ENCODE measurements around the gene ARF4.

Gene ARF4

DNA sequence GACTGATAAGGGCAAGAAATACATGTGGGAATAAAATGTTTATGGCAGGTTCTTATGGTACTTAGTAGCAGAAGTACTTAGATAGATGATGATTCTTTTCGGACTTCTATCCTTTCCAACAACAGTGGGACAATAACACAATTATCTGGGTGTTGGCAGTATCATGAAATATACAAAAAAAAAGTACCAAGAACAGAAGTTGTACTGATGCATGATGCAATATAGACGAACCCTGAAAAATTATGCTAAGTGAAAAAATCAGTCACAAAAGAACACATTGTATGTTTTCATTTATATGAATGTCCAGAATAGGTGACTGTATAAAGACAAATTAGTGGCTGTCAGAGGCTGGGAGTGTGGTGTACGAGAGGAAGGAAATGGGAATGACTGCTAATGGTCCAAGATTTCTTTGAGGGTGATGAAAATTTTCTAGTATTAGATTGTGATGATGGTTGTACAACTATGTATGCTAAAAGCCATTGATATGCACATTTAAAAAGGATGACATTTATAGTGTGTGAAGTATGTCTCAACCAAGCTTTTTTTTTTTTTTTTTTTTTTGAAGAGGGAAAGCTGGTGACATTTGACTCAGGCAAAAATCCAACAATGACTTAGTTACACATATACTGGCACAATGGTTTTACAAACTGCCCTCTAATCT, 21.0 kb downstream of the ARF4 start:
- DNase-seq: no peak

DNA sequence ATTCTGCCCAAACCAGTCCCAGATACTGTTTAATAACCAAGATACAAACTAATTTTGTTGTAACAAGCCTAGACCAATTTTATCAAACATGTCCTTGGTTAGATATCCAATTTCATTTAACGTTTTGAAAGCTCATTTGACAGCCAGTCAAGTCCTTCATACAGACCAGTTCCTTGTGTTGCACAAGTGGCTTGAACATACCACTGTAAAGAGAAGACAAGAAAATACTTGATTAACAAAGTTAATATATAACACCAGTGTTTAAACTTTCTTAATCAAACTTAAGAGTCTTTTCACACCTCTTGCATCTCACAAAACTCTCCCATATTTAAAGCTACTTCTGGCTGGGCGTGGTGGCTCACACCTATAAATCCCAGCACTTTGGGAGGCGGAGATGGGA, 25.0 kb downstream of the ARF4 start:
- DNase-seq: no peak

DNA sequence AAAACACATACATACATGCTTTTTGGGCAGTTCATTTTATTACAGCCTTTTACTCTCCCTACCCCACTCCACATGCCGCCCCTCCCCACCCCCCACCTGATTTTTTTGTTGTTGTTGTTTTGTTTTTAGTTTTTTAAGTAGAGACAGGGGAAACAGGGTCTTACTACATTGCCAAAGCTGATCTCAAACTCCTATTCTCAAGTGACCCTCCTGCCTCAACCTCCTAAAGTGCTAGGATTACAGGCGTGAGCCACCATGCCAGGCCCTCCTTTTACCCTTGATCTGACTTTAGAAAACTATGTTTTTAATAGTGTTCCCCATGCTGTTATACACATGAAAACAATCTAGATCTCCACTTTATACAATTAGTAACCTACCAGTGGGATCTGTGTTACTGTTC, 26.3 kb downstream of the ARF4 start:
- no peak for DNase-seq

DNA sequence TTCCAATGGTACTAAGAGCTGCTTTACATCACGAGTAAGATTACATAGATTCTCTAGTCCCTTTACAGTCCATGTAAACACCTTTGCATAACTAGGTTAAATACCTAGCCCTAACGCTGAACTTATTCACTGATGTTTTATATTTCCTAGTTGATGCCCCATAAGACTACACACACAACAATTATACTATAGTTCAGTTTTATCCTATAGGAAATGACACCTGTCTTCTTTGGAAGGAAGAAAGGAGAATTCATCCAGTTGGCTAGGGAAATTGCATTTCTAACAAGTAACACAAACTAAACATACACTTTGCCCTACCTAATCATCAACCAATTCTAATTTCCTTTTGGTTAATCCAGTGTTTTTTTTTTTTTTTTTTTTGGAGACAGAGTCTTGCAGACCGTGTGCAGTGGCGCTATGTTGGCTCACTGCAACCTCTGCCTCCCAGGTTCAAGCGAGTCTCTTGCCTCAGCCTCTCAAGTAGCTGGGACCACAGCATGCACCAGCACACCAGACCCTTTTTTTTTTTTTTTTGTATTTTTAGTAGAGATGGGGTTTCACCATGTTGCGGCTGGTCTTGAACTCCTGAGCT, 27.2 kb downstream of the ARF4 start:
- DNase-seq: no peak

DNA sequence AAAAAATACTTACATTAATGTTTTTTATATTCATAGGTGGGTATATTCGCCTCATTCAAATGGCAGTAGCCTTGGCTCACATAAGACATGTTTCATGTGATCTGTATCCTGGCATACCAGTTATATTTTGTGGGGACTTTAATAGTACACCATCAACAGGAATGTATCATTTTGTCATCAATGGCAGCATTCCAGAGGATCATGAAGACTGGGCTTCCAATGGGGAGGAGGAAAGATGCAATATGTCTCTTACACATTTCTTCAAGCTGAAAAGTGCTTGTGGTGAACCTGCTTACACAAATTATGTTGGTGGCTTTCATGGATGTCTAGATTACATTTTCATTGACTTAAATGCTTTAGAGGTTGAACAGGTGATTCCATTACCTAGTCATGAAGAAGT, 37.6 kb downstream of the ARF4 start:
- DNase-seq: no peak

DNA sequence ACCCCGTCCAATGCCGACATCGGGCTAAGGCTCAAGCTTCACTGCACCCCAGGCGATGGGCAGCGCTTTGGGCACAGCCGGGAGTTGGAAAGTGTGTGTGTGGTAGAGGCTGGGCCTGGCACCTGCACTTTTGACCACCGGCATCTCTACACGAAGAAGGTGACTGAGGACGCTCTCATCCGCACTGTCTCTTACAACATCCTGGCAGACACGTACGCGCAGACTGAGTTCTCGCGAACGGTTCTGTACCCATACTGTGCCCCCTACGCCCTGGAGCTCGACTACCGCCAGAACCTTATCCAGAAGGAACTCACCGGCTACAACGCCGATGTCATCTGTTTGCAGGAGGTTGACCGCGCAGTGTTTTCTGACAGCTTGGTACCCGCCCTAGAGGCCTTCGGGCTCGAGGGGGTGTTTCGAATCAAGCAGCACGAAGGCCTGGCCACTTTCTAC, 40.0 kb downstream of the ARF4 start:
- peak; percentile 58 for DNase-seq

DNA sequence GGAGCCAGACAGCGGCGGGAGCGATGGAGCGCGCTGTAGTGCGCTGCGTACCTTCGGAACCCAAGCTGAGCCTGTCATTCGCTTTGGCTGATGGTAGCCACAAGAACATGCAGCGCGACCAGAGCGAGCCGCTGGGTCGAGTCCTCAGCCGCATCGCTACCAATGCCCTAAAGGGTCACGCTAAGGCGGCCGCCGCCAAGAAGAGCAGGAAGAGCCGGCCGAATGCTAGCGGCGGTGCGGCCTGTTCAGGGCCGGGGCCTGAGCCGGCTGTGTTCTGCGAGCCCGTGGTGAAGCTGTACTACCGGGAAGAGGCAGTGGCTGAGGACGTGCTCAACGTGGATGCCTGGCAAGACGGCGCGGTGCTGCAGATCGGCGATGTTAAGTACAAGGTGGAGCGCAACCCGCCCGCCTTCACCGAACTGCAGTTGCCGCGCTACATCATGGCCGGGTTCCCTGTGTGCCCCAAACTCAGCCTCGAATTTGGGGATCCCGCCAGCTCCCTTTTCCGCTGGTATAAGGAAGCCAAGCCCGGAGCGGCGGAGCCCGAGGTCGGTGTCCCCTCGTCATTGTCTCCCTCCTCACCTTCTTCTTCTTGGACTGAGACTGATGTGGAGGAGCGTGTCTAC, 40.6 kb downstream of the ARF4 start:
- peak; percentile 39 for DNase-seq

DNA sequence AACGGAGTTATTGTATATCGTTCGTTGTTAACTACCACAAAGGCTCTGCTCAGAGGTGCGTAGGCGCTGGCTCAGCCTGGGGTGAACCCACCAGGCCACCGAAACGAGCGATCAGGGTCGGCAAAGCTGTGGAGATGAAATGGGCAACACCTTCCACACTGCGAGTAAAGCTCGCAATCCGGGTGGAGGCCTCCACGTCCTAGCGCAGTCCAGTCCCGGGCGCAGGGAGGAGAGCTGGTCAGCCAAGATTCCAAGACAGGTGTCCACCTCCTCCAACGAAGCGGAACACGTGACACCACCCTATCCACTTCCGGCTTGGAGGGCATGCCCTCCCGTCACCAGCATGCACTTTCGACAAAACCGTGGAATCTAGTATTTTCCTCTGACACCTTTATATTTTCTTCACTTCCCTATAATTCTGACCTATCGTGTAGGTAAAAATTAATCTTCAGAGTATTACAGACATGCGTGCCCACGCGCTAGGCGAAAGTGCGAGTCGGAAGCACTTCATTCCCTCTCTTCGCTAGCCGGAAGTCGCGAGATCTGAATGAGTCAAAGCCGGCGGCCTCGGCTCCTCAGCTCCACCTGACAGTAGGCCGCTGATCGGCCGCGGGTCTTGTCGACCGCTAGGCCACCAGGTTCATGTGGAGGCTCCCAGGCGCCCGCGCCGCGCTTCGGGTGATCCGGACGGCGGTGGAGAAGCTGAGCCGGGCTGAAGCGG, 41.2 kb downstream of the ARF4 start, which contains the start of gene PDE12:
Gene PDE12 (plus strand): TSS at position 537 of the 721 bp plus-strand sequence. CDS start 106 bp downstream, at position 643.
- DNase-seq: peak; percentile 88

DNA sequence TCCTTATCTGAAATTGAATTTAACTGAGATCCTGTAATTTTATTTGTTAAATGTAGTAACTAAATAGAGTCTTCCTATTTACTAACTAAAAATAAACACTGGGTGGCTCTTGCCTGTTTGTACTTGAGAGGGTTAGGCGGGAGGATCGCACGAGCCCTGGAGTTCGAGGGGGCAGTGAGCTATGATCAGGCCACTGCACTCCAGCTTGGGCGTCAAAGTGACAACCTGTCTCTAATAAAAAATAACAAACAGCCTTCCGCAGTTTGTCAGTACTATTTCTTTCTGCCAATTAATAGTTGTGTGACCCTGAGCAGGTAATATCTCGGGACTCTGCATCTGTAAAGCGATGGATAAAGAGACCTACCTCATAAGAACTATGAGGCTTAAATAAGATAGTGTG, 41.8 kb downstream of the ARF4 start:
- no peak for DNase-seq

DNA sequence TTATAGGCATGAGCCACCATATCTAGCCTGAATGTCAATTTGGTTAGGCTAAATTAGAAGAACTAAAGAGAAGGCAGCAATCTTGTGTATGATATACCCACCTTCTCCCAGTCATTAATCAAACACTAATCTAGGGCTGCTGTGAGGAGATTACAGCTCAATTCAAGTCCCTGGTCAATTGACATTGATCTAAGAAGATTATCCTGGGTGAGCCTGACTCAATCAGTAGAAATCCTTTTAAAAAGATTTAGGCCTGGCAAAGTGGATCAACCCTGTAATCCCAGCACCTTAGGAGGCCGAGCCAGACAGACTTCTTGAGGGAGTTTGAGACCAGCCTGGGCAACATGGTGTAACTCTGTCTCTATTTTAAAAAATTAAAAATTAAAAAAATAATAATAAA, 50.5 kb downstream of the ARF4 start:
- DNase-seq: no peak

DNA sequence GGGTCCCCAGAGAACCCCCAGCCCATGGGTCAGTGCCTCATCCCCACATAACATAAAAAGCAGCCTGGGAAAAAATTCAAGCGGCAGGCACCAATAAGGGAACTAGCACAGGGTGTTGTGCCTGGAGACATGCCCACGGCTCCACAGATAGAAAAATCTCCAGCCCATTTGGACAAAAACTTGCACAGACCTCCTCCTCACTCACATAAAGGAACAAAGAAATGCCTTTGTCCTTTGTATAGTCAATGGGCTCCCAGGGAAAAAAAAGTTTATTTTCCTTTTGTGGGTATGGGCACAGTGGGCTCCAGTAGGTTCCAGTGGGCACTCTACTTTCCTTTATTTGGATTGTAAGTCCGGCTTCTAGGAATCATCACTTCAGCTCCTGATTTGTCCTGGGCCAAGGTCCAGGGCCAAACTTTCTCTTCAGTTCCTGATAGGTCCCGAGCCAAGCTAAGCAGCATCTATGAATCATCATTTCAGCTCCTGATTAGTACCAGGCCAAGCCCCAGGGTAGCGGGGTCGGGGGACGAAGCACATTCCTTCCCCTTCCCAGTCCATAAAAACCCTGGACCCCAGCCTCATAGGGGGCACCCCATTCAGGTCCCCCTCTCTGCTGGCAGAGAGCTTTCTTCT, 51.4 kb downstream of the ARF4 start:
- DNase-seq: no peak

DNA sequence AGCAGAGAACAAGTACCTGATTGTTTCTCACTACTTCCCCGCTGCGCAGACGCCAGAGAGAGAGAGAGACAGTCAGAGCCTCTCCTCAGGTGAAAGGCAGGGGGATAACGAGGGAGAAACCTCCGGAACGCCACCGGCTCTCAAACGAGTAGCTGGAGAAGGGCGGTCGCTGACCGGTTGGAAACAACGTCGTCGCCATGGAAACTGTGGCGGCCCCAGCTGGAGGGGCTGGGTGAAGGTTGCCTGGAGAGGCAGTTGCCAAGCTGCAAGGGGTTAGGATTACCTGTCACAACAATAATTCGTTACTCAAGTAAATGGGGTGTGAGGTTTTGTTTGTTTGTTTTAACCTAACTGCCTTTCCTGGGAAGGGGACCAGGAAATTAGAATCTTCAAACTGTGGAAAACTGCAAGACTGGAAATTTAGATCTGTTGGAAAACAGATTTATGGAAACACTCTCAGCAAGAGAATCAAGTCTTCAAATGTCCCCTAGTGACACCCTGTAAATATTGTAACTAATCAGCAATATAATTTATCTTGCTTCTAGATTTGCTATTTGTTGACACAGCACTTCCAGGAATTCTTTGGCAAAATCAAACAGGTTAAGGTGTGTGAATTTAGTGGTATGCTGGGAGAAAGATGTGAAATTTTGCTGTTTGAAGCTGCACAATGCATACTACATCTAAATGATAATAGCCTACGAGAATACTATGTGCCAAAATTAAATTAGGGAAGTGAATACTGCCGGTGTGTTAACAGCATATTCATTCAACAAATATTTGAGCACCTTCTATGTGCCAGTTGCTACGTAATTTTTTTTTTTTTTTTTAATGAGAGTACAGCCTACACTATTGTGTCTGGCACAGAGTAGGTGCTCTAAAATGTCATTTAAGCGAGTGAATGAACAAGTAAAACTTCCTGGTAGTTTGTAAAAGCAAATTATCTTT, 52.7 kb downstream of the ARF4 start, which contains the start of gene DNAH12:
Gene DNAH12 (minus strand): TSS at position 164 of the 945 bp plus-strand sequence. CDS start 1,474 bp downstream, outside the sequence.
- DNase-seq: peak; percentile 24

DNA sequence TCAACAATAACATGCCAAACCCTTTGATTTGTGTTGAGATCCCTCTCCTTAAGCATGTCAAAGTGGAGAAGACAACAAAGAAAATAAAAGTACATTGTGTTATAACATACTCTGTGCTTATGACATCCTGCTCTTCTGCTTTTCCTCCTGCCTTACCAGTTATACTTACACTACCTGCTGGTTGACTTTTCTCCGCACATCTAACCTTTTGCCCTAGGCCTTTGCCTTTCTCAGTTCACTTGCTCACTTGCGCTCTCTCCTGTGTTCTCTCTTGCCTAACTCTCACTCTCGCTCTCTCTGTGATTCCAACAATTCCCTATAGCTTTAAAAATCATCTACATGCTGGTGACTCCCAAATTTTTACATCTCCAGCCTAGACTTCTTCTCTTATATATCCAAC, 58.7 kb downstream of the ARF4 start:
- DNase-seq: no peak

DNA sequence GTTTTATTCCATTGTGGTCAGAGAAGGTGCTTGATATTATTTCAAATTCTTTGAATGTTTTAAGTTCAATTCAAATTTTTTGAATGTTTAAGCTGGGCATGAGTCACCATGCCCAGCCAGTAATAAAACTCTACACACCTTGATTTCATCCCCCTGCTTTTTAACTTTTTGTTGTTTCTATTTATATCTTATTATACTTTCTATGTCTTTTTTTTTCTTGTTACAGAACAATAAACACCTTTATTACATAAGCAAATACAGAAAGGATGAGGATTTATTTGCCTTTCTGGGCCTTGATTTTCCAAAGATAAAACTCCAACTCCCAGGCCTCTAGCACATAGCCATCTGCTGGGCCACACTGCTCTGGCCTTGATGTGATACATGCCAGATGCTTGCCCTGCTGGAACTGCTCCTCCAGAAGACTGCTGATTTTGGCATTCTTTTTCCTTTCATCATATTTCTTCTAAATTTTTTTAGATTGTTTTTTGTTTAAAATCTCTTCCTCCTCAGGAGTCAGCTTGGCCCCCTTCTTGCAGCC, 67.0 kb downstream of the ARF4 start:
- DNase-seq: no peak

Data from activated CD4-positive, alpha-beta T cell treated with anti-CD3 and anti-CD28 coated beads, Interleukin-2, amount 50 U/mL, for 16 hours (primary cell).